T-helper 2 cell treated with Interferon-gamma antibody and Interleukin-4, amounts not matched to agents 5 μg/mL and 100 μg/mL, for 36 hours (primary cell): ENCODE measurements around the gene TEKT2.

Experiments used
- DNase-seq: peaks from one replicate; pipeline ENCODE4 v3.0.0; 2021; ENCODE audit warnings: low spot score
- H3K27ac Mint-ChIP-seq: one replicate; pipeline ENCODE4 v1.8.0; 2021; ENCODE audit warnings: mild to moderate bottlenecking, mixed read lengths
- H3K27me3 Mint-ChIP-seq: one replicate; pipeline ENCODE4 v1.8.0; 2021; ENCODE audit warnings: low read depth, mixed read lengths
- H3K36me3 Mint-ChIP-seq: one replicate; pipeline ENCODE4 v1.8.0; 2021; ENCODE audit warnings: low read depth, mixed read lengths
- H3K4me1 Mint-ChIP-seq: one replicate; pipeline ENCODE4 v1.8.0; 2021; ENCODE audit warnings: low read depth, mixed read lengths
- H3K4me3 Mint-ChIP-seq: one replicate; pipeline ENCODE4 v1.8.0; 2022; ENCODE audit warnings: mild to moderate bottlenecking, moderate library complexity, mixed read lengths
- H3K9me3 Mint-ChIP-seq: one replicate; pipeline ENCODE4 v1.8.0; 2021; ENCODE audit warnings: mixed read lengths

Gene TEKT2

DNA sequence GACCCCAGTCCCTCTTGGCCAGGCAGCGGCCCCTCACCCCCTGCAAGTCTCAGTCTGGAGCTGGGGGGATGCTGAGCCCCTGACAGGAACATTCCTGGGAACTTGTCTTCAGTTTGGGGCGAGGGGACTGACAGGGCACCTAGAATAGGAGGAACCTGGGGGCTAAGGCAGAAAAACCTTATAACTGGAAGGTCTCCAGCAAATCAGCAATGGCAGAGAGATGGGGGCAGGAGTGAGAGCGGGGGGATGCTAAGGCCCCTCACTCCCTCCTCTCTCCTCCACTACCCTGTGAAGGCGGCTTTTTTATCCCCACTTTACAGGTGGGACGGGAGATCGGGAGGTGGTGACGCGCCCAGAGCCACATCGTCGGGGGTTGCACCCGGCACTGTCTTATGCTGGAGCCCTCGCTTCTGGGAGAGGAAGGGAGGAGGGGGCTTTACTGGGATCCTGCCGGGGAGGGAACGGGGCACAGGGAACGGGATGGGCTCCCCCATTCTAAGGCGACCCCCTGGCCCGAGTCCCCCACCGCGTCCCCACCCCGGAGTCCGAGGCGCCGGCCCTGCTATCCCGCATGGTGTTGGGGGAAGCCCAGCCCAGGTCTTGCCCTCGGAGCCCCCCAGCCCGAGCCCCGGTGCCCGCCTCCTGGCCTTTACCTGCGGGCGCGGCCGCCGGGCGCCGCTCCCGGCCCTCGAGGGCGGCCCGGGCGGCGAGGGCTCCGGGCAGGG, 40.7 kb downstream of the TEKT2 start:
- Mint-ChIP-seq H3K9me3 (no peaks in the 10 kb centered on the region), H3K27ac (no peak overlapping the region), H3K4me1 (peaks cover 14% of the 10 kb centered on the region), H3K4me3 (peak overlapping the region; percentile 44), H3K27me3 (peaks cover 41% of the 10 kb centered on the region), H3K36me3 (no peaks in the 10 kb centered on the region)
- DNase-seq = no peak

DNA sequence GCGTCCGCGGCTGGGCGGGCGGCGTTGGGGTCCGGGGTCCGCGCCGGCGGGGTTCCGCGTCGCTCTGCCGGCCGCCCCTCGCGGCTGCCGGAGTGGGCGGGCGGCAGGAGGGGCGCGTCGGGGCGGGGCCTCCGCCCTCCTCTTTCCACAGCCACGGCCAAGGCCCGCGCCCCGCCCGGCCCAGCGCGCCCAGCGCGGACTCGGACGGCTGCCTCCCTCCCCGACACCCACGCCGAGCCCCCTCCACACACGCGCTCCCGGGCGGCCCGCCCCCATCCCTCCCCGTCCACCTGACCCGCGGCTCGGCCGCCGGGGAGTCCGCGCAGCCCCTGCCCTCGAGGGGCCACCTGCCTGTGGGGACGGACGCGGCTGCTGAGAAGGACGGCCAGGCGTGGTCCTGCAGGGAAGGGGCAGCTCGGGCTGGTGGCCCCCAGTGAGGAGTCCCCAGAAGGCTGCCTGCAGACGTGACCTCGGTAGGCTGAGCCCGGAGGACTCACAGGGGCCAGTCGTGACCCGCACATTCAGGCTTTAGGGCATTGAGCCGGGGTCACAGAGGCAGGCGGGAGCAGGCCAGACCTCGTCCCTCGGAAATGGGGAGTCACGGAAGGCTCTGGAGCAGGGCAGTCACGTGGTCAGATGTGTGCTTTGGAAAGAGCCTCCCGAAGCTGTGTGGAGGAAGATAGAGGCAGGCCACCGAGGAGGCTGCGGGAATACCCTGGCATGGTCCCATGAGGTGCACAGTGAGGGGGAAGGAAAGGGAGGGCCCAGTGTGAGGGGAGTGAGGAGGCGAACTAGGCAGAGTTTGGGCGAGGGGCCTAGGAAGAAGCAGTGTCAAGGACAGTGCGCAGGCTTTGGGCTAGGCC, 41.5 kb downstream of the TEKT2 start, which contains the start of gene COL8A2:
COL8A2 (minus strand) TSS at position 94 of the 863 bp plus-strand sequence. CDS start 24,980 bp downstream, outside the sequence.
- Mint-ChIP-seq H3K4me1 (peaks cover 14% of the 10 kb centered on the region), H3K9me3 (no peaks in the 10 kb centered on the region), H3K27ac (no peak within 1 kb of the TSS), H3K36me3 (no peaks in the 10 kb centered on the region), H3K4me3 (peak within 1 kb of the TSS; percentile 44), H3K27me3 (peaks cover 41% of the 10 kb centered on the region)
- no peak for DNase-seq

DNA sequence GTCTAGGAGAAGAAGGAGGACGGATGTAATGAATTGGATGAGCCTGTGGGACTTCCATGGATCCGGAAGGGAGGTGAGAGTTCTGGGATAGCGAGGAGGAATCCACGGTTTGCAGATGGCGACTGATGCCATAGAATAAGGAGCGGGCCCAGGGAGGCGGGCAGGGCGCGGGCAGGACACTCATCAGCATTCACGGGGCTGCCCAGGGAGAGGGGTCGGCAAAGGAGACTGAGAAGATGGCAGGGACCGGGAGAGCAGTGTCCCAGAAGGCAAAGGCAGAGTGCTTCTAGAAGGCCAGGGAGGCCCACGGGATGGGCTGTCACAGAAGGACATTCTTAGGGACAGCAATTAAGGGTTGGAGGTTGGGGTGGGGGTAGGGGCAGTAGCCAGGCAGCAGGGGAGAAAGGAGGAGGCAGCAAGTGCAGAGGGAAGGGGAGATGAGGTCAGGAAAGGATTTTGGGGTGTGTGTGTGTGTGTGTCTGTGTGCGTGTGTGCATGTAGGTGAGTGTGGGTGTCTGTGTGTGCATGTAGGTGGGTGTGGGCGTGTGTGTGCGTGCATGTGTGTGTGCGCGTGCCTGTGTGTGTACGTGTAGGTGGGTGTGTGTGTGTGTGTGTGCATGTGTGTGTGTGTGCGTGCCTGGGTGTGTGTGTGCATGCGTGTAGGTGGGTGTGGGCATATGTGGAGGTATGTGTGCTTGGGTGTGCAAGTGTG, 42.3 kb downstream of the TEKT2 start:
- Mint-ChIP-seq H3K9me3 (no peaks in the 10 kb centered on the region), H3K36me3 (no peaks in the 10 kb centered on the region), H3K27ac (no peak overlapping the region), H3K27me3 (peaks cover 41% of the 10 kb centered on the region), H3K4me3 (no peak overlapping the region), H3K4me1 (peaks cover 14% of the 10 kb centered on the region)
- no peak for DNase-seq

DNA sequence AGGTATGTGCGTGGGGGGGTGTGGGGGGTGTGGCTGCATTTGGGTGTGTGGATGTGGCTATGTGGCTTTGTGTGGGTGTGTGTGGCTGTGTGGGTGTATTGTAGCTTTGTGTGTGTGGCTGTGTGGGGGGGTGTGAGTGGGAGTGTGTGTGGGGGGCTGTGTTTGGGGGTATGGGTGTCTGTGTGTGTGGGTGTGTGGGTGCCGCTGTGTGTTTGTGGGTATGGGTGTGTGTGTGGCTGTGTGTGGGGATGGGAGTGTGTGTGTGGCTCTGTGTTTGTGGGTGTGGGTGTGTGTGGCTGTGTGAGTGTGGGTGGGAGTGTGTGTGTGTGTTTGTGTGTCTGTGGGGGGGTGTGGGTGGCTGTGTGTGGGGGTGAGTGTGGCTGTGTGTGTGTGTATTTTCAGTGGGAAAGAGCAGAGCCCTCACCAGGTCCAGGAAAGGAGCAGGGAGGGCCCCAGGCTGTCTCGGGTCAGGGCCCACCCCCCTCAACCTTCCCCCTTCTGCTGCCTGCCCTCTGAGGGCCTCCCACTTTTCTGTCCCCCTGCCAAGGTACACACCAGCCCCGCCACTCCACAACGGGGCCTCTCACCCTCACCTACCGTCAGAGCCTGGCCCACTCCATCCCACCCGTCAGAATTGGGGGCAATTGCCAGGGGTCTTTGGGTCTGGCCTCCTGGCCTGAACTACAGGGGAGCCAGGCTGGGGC, 43.1 kb downstream of the TEKT2 start:
- Mint-ChIP-seq H3K4me3 (no peak overlapping the region), H3K9me3 (no peaks in the 10 kb centered on the region), H3K27me3 (peaks cover 38% of the 10 kb centered on the region), H3K4me1 (peaks cover 14% of the 10 kb centered on the region), H3K27ac (no peak overlapping the region), H3K36me3 (no peaks in the 10 kb centered on the region)
- DNase-seq = no peak

DNA sequence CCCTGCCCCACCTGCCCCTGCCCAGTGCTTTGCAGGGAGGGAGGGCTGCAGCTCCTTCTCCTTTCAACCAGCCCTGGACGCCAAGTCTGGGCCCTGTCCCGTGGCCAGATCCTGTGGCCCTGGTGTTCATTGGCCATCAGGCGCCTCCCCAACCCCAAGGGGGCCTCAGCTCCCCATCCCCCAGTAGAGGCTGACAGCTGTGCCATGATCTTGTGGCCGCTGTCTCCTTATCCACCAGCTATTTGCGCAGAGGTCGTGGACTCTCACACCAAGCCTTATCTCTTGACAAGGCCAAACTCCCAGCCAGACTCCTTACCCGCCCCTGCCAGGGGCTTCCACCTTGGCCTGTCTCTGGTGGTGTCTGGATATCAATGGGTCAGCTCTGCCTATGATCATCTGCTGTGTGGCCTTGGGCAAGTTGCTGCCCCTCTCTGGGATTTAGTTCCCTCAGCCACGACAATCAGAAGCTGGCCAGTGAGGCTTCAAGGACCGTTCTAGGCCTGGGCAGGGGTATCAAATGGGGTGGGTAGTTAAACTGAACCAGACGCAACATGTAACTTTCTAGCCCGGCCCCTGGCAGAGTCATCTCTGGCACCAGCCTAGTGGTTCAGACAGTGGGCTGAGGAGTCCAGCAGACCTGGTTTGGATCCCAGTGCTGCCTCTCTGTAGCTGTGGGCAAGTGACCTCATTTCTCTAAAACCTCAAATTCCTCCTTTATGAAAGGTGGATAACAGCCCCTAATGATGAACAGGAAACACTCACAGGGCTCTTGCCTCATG, 44.4 kb downstream of the TEKT2 start:
- no peak overlapping the region for H3K27ac Mint-ChIP-seq
- peaks cover 24% of the 10 kb centered on the region for H3K27me3 Mint-ChIP-seq
- no peak for DNase-seq
- H3K36me3 Mint-ChIP-seq = no peaks in the 10 kb centered on the region
- no peaks in the 10 kb centered on the region for H3K9me3 Mint-ChIP-seq
- H3K4me1 Mint-ChIP-seq = peaks cover 8% of the 10 kb centered on the region
- no peak overlapping the region for H3K4me3 Mint-ChIP-seq

DNA sequence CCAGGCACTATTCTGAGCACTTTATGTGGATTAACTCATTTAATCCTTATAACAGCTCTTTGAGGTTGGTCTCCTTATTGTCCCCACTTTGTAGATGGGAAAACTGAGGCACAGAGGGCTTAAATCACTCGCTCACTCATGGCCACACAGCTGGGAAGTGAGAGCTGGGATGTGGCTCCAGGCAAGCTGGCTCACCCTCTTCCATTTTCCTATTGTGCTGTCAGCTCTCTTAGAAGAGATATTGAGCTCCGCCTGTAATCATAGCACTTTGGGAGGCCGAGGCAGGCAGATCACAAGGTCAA, 45.0 kb downstream of the TEKT2 start:
- no peak for DNase-seq
- Mint-ChIP-seq H3K4me3 (no peak overlapping the region), H3K27me3 (peaks cover 20% of the 10 kb centered on the region), H3K9me3 (no peaks in the 10 kb centered on the region), H3K27ac (no peak overlapping the region), H3K36me3 (no peaks in the 10 kb centered on the region), H3K4me1 (peaks cover 5% of the 10 kb centered on the region)

DNA sequence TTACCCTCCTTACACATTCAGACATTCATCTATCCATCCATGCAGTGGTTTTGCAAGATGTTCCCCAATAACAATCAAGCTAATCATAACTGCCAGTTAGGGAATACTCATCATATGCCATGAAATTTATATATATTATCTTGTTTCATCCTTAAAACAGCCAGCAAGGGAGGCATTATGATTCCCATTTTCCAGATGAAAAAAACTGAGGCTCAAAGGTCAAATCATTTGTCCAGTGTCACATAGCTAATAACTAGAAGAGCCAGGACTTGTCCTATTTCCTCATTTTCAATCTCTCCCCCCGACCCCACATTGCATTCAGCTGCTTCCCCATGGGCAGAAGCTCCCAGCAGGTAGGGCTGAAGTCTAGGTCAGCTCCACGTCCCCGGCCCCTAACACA, 48.1 kb downstream of the TEKT2 start:
- Mint-ChIP-seq H3K4me1 (peaks cover 2% of the 10 kb centered on the region), H3K4me3 (no peak overlapping the region)

DNA sequence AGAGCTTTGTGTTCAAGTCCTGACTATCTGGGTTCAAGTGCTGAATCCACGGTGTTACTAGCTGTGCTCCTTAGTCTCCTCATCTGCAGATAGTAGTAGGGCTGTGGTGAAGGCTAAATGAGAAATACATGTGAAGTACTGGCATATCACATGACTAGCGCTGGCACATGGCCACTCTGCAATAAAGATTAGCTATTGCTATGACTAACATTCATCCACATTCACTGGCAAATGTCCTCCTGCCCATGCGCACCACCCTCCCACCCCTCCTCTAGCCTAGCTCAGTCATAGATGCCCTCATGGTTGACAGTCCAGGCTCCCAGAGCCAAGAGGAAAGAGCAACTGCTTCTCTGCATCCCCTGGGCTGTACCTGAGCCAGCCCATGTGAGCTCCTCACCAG, 49.6 kb downstream of the TEKT2 start:
- Mint-ChIP-seq H3K9me3 (no peaks in the 10 kb centered on the region), H3K4me3 (no peak overlapping the region), H3K27ac (no peak overlapping the region), H3K36me3 (peaks cover 13% of the 10 kb centered on the region), H3K27me3 (no peaks in the 10 kb centered on the region), H3K4me1 (peaks cover 2% of the 10 kb centered on the region)
- DNase-seq = no peak

More for the DNA sequence above, 48.1 kb downstream of the TEKT2 start:
- Mint-ChIP-seq H3K27ac (no peak overlapping the region), H3K9me3 (no peaks in the 10 kb centered on the region), H3K27me3 (no peaks in the 10 kb centered on the region), H3K36me3 (peaks cover 3% of the 10 kb centered on the region)
- no peak for DNase-seq

DNA sequence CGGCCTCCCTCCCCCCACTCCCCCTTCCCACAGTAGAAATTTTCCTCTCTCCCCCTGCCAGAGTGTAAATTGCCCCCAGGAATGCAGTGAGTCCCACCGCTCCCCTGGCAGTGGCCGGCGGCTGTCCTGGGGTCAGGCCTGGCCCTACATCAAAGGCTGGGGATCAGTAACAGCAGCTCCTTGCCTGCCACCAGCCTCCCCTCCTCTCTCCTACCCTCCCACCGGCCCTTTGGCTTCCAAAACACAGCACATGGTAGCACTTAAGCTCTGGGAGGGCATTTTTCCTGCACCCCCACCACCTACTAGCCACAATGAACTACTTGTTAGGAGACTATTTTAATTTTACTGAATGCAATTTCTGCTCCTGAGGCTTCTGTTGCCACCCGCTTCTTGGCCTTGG, 50.1 kb downstream of the TEKT2 start:
- no peak overlapping the region for H3K4me3 Mint-ChIP-seq
- peaks cover 15% of the 10 kb centered on the region for H3K36me3 Mint-ChIP-seq
- H3K9me3 Mint-ChIP-seq = no peaks in the 10 kb centered on the region
- peaks cover 2% of the 10 kb centered on the region for H3K4me1 Mint-ChIP-seq
- H3K27me3 Mint-ChIP-seq = no peaks in the 10 kb centered on the region
- no peak overlapping the region for H3K27ac Mint-ChIP-seq
- no peak for DNase-seq

DNA sequence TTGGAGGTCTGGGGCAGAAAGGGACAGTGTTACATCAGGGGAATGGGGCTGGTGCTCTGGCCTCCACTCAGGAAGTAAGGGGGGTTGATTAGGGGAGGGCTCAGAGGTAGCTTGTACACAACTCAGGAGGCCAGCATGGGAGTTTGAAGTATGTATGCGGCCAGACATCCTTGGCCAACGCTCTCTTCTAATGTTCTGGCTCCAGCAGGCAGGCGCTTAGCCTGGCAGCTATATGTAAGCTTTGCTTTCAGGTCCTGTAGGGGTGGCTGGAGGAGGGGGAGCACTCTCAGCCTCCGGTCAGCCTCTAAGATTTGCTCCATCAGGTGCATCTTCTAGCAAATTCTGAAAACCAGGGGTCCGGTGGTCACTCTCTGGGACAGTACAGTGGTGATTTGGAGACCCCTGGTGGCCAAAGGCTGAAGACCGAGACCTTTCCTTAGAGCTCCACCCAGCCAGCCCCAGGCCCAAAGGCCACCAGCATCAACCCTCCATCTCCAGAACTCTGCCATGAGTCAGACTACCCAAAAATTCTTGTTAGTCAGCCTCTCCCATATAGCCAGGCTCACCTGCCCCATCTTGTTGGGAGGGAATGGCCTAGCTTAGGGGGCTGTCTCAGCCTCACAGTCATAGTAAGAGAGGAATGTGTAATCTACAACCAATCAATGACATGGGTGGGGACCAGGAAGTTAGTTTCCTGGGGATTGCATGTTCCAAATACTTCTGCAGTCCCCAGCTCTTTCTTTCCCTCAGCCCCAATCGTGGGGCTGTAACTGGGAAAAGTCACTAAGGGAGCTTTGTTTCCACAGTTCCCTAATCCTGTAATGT, 50.8 kb downstream of the TEKT2 start:
- Mint-ChIP-seq H3K9me3 (no peaks in the 10 kb centered on the region), H3K4me3 (no peak overlapping the region), H3K4me1 (peaks cover 2% of the 10 kb centered on the region), H3K27me3 (no peaks in the 10 kb centered on the region), H3K36me3 (peaks cover 19% of the 10 kb centered on the region), H3K27ac (no peak overlapping the region)
- no peak for DNase-seq

DNA sequence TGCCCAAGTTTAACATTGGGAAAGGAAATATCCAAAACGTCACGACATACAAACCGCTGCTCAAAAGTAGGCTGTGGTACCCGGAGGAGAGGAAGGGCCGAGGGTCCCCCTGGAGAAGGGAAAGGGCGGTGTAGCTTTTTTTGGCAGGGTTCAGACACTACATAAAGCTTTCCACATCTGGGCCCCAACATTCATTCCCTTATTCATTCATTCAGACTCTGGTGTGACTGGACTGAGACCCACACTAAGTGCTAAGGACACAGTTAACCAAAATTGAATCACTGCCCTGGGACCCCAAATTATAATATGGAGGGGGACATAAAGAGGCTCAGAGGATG, 51.4 kb downstream of the TEKT2 start:
- Mint-ChIP-seq H3K4me3 (no peak overlapping the region), H3K9me3 (no peaks in the 10 kb centered on the region), H3K4me1 (peaks cover 3% of the 10 kb centered on the region), H3K27me3 (no peaks in the 10 kb centered on the region), H3K27ac (peak overlapping the region; percentile 1), H3K36me3 (peaks cover 19% of the 10 kb centered on the region)
- no peak for DNase-seq

DNA sequence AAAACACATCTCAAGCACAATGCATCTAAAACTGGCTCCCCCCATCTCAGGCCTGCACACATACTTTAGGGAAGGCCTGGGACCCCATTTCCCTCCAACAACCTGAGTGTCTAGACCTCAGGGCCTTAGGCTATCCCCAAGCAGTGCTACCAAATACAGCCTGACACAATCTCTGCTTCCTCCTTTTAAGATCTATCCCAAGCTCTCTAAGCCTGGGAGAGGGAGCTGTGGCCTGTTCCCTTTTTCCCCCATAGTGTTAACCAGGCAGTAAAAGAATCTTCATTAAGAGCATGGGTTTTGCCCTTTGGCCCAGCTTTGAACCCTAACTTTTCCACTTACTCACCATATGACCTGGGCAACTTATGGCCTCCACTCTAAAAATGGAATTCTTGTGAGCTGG, 51.9 kb downstream of the TEKT2 start:
- H3K36me3 Mint-ChIP-seq = peaks cover 19% of the 10 kb centered on the region

More for the DNA sequence above, 51.9 kb downstream of the TEKT2 start:
- Mint-ChIP-seq H3K27ac (no peak overlapping the region), H3K4me3 (no peak overlapping the region), H3K4me1 (peaks cover 3% of the 10 kb centered on the region), H3K27me3 (no peaks in the 10 kb centered on the region), H3K9me3 (no peaks in the 10 kb centered on the region)
- no peak for DNase-seq
